K562 (cell line): Measurements from ENCODE around the gene LCMT2. TPM values are rescaled to one million over a fixed set of nuclear protein-coding genes. Genes with fewer than 3 reads are reported as not detected.
A peak's percentile ranks its signal among the peaks of the same experiment; 100 is the strongest.

Experiments
- ARID2 ChIP-seq: fragments of 450-650 bp; IDR thresholded peaks from 2 replicates; pipeline ENCODE4 v1.6.1; 2017; ENCODE audit warnings: antibody characterized with exemption, mild to moderate bottlenecking
- ATF1 ChIP-seq, 2 experiments: fragments of 450-650 bp in 1 of 2; IDR thresholded peaks; 2 replicates each; pipeline ENCODE4 v1.6.1; 2016; ENCODE audit warnings: missing compliant biosample characterization in 1 of 2, missing genetic modification characterization in 1 of 2
- CBFA2T3 ChIP-seq: fragments of 450-650 bp; IDR thresholded peaks from 2 replicates; pipeline ENCODE4 v1.6.1; 2017
- CXXC5 ChIP-seq: fragments of 250-450 bp; sonication (Bioruptor Pico); IDR thresholded peaks from 2 replicates; pipeline ENCODE4 v1.8.0; 2022; ENCODE audit warnings: inconsistent platforms, mild to moderate bottlenecking, moderate library complexity
- DPF2 ChIP-seq: fragments of 450-650 bp; IDR thresholded peaks from 2 replicates; pipeline ENCODE4 v1.6.1; 2016
- FOXA3 ChIP-seq, 2 experiments: fragments of 450-650 bp in 1 of 2; sonication (generic) in 1 of 2; formaldehyde crosslinking; IDR thresholded peaks in 1 of 2; conservative IDR thresholded peaks in 1 of 2; 2 replicates each; pipeline versions ENCODE4 v1.4.0 to v1.8.0; 2020 to 2022; ENCODE audit warnings: mild to moderate bottlenecking in 2 of 2, missing genetic modification reagents in 1 of 2
- GATAD2B ChIP-seq: fragments of 450-650 bp; IDR thresholded peaks from 2 replicates; pipeline ENCODE4 v1.6.1; 2017; ENCODE audit warnings: mild to moderate bottlenecking, borderline replicate concordance
- HDAC3 ChIP-seq: fragments of 450-650 bp; IDR thresholded peaks from 2 replicates; pipeline ENCODE4 v1.6.1; 2018; ENCODE audit warnings: borderline replicate concordance, mild to moderate bottlenecking, moderate library complexity; ENCODE audit not compliant: partially characterized antibody
- HDGF ChIP-seq: fragments of 450-650 bp; IDR thresholded peaks from 2 replicates; pipeline ENCODE4 v1.6.1; 2016
- HEY1 ChIP-seq: fragments of 250-450 bp; sonication (Bioruptor Pico); IDR thresholded peaks from 2 replicates; pipeline ENCODE4 v1.5.0; 2020; ENCODE audit warnings: mild to moderate bottlenecking, moderate library complexity, borderline replicate concordance
- KDM1A ChIP-seq, 2 experiments: fragments of 450-650 bp; IDR thresholded peaks; 2 replicates each; pipeline ENCODE4 v1.6.1; 2016; ENCODE audit warnings: mild to moderate bottlenecking in 2 of 2
- MCM3 ChIP-seq: fragments of 450-650 bp; IDR thresholded peaks from 2 replicates; pipeline ENCODE4 v1.6.1; 2016
- MECOM ChIP-seq: fragments of 250-450 bp; sonication (Bioruptor Pico); IDR thresholded peaks from 2 replicates; pipeline ENCODE4 v1.8.0; 2022; ENCODE audit warnings: inconsistent platforms
- NFE2 ChIP-seq: IDR thresholded peaks from 2 replicates; pipeline ENCODE4 v1.6.1; 2014; ENCODE audit warnings: antibody characterized with exemption, low read depth
- PHF21A ChIP-seq: fragments of 450-650 bp; IDR thresholded peaks from 2 replicates; pipeline ENCODE4 v1.6.1; 2017; ENCODE audit warnings: low read depth, borderline replicate concordance
- RAD51 ChIP-seq: fragments of 450-650 bp; IDR thresholded peaks from 2 replicates; pipeline ENCODE4 v1.7.1; 2016; ENCODE audit warnings: low read depth, mild to moderate bottlenecking, borderline replicate concordance
- SNIP1 ChIP-seq: fragments of 450-650 bp; IDR thresholded peaks from 2 replicates; pipeline ENCODE4 v1.7.1; 2017; ENCODE audit warnings: low read depth, mild to moderate bottlenecking
- SNRNP70 ChIP-seq: fragments of 200-400 bp; formaldehyde crosslinking; optimal IDR thresholded peaks from 2 replicates; pipeline ENCODE3; 2017; ENCODE audit warnings: low read depth, low read length
- STAG1 ChIP-seq: sonication (generic); formaldehyde crosslinking; IDR thresholded peaks from 2 replicates; pipeline ENCODE4 v1.5.0; 2020; ENCODE audit warnings: missing genetic modification reagents, borderline replicate concordance
- TCF7 ChIP-seq: sonication (generic); IDR thresholded peaks from 2 replicates; pipeline ENCODE4 v1.6.1; 2016; ENCODE audit warnings: antibody characterized with exemption, borderline replicate concordance
- THRB ChIP-seq: fragments of 450-650 bp; formaldehyde crosslinking; conservative IDR thresholded peaks from 2 replicates; pipeline ENCODE4 v1.4.0; 2022; ENCODE audit warnings: mild to moderate bottlenecking, missing genetic modification characterization
- polyA plus RNA-seq, 8 experiments: library from polyadenylated mRNA; depleted of rRNA in 4 of 8; stranded (reverse) in 5 of 8; unstranded in 3 of 8; fragments of >200 nt; fragmentation: Nextera tagmentation in 2 of 8; fragmentation: Illumina TruSeq in 1 of 8; extraction: Ambion mirVana in 2 of 8; extraction: Trizol in 1 of 8; gene quantifications; 2 replicates each; pipeline versions ENCODE4 v1.2.1 to v1.2.3, GENCODE V29; 2011 to 2014; ENCODE audit warnings: inconsistent platforms in 1 of 8, missing spikeins in 1 of 8
- total RNA-seq, 7 experiments: library from RNA; depleted of rRNA in 6 of 7; stranded (reverse); fragments of >200 nt in 6 of 7; fragmentation: Illumina TruSeq in 2 of 7; extraction: Trizol in 2 of 7; gene quantifications; 2 replicates each; pipeline versions ENCODE4 v1.2.1 to v1.2.3, GENCODE V29; 2011 to 2021; ENCODE audit warnings: low replicate concordance in 1 of 7
- TF ChIP-seq, protein P1 (sequence below), 2 experiments: IDR thresholded peaks in 1 of 2; conservative IDR thresholded peaks in 1 of 2; 2 replicates each; pipeline ENCODE4 v1.6.1; 2016; ENCODE audit warnings: low read depth in 2 of 2, mild to moderate bottlenecking in 1 of 2, missing compliant biosample characterization in 1 of 2, missing genetic modification characterization in 1 of 2, moderate library complexity in 1 of 2
- TF ChIP-seq, protein P2 (sequence below): fragments of 450-650 bp; IDR thresholded peaks from 2 replicates; pipeline ENCODE4 v1.6.1; 2016
- TF ChIP-seq, protein P3 (sequence below), 3 experiments: fragments of 200-800 bp in 1 of 3; sonication (Bioruptor generic) in 1 of 3; sonication (generic) in 1 of 3; formaldehyde crosslinking in 1 of 3; IDR thresholded peaks; 2 replicates each; pipeline versions ENCODE4 v1.6.1 to v1.8.0; 2016 to 2022; ENCODE audit warnings: mild to moderate bottlenecking in 2 of 3, missing compliant biosample characterization in 2 of 3, missing genetic modification characterization in 2 of 3, missing genetic modification reagents in 1 of 3

LCMT2 gene
- total and polyA plus RNA-seq, 9 of the 15 experiments (the other 6 are each of a cell fraction or from before 2014, with no cell fraction given) = 2.5 to 22.3 (median 15.2) TPM

DNA sequence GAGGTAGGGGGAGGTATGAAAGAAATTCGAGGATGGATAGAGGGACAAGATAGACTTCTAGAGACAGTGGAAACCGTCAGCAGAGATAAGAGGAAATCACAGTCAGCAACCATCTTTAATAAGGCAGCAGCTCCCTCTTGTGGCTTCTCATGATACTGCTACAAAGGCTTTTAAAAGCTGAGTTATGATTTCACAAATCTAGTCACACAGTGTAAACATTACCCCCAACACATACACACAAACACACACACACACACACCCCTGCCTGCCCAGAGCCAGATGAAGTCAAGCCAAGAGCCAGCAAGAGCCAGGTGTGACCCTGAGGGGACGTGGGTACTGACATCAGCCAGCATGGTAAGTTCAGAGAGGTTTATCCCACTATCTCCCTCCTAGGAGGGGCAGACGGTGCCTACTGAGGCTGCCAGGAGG lies 44.8 kb downstream of the LCMT2 start (continued):
- TF ChIP-seq THRB (CRISPR knock-in tag) (0 out of 2 replicates have a peak, but pooled peaks have one; percentile 21), ARID2 (peak; percentile 91), STAG1 (CRISPR knock-in tag) (peak; percentile 42; the same call in 1 of the 2 replicates), NFE2 (peak; percentile 40; the same call in 1 of the 2 replicates), CBFA2T3 (0 out of 2 replicates have a peak, but pooled peaks have one; percentile 25), TCF7 (no peak), RAD51 (0 out of 2 replicates have a peak, but pooled peaks have one; percentile 14), DPF2 (0 out of 2 replicates have a peak, but pooled peaks have one; percentile 6), SNIP1 (no peak), HDGF (no peak), SNRNP70 (no peak), KDM1A (IDR thresholded peaks at IDR 0.05) (peak; percentile 96), HDAC3 (peak; percentile 27), MCM3 (no peak), HEY1 (CRISPR knock-in tag) (no peak), GATAD2B (peak; percentile 72; the same call in 1 of the 2 replicates), CXXC5 (CRISPR knock-in tag) (peak; percentile 38; the same call in 1 of the 2 replicates), PHF21A (peak; percentile 95; the same call in 1 of the 2 replicates), MECOM (CRISPR knock-in tag) (peak; percentile 98), FOXA3 (CRISPR knock-in tag; conservative IDR thresholded peaks at IDR 0.05 in 1 of 2, IDR thresholded peaks at IDR 0.05 in 1 of 2) (peak; percentile 12 to 40; a peak in 1 of 4 replicates), ATF1 (CRISPR knock-in tag; IDR thresholded peaks at IDR 0.05) (no peak), ATF1 (tag; IDR thresholded peaks at IDR 0.05) (peak; percentile 41)
- TF ChIP-seq, protein P1, sequence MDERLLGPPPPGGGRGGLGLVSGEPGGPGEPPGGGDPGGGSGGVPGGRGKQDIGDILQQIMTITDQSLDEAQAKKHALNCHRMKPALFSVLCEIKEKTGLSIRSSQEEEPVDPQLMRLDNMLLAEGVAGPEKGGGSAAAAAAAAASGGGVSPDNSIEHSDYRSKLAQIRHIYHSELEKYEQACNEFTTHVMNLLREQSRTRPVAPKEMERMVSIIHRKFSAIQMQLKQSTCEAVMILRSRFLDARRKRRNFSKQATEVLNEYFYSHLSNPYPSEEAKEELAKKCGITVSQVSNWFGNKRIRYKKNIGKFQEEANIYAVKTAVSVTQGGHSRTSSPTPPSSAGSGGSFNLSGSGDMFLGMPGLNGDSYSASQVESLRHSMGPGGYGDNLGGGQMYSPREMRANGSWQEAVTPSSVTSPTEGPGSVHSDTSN (CRISPR knock-in tag; IDR thresholded peaks at IDR 0.05; ENCODE audit: low read depth) = no peak
- TF ChIP-seq, protein P1 (tag; conservative IDR thresholded peaks at IDR 0.05; ENCODE audit: low read depth) = 0 out of 2 replicates have a peak, but pooled peaks have one; percentile 10
- TF ChIP-seq, protein P2, sequence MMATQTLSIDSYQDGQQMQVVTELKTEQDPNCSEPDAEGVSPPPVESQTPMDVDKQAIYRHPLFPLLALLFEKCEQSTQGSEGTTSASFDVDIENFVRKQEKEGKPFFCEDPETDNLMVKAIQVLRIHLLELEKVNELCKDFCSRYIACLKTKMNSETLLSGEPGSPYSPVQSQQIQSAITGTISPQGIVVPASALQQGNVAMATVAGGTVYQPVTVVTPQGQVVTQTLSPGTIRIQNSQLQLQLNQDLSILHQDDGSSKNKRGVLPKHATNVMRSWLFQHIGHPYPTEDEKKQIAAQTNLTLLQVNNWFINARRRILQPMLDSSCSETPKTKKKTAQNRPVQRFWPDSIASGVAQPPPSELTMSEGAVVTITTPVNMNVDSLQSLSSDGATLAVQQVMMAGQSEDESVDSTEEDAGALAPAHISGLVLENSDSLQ = 0 out of 2 replicates have a peak, but pooled peaks have one; percentile 20
- TF ChIP-seq, protein P3, sequence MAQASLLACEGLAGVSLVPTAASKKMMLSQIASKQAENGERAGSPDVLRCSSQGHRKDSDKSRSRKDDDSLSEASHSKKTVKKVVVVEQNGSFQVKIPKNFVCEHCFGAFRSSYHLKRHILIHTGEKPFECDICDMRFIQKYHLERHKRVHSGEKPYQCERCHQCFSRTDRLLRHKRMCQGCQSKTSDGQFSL (CRISPR knock-in tag; IDR thresholded peaks at IDR 0.05) = 0 out of 2 replicates have a peak, but pooled peaks have one; percentile 40
- TF ChIP-seq, protein P3 (tag; IDR thresholded peaks at IDR 0.05) = no peak
